B cell (primary cell): ENCODE data around the gene PAN3. TPM values are rescaled to one million over a fixed set of nuclear protein-coding genes. Genes with fewer than 3 reads are reported as not detected.

Source experiments
- ATAC-seq: fragments of 200-7000 bp; cut with Tn5 transposase; one replicate; pipeline ENCODE4 v1.10.0; 2021; ENCODE audit warnings: low read depth, mild to moderate bottlenecking, moderate number of reproducible peaks, moderate library complexity
- CTCF ChIA-PET: fragments of 350-600 bp; sonication (Branson Sonifier 250); formaldehyde crosslinking; loops from one replicate; lab custom pipeline; 2021; ENCODE audit warnings: antibody characterized with exemption, inconsistent platforms; lab: Charles Lee
- POLR2A ChIA-PET: fragments of 350-600 bp; sonication (Branson Sonifier 250); formaldehyde crosslinking; loops from one replicate; lab custom pipeline; 2021; ENCODE audit warnings: antibody characterized with exemption; lab: Charles Lee
- DNase-seq: peaks from one replicate; pipeline ENCODE4 v3.0.0; 2013
- H2AFZ ChIP-seq: 2 replicates; pipeline ENCODE4 v1.6.1; 2012; ENCODE audit warnings: mild to moderate bottlenecking, low read depth, low read length; ENCODE audit not compliant: insufficient read depth, poor library complexity, severe bottlenecking
- H3K27ac ChIP-seq, 2 donors: 1 replicate in 1 of 2; 2 replicates in 1 of 2; pipeline ENCODE4 v1.5.1; 2012 to 2013; ENCODE audit warnings: low read length in 2 of 2, mild to moderate bottlenecking in 2 of 2, moderate library complexity in 1 of 2
- H3K27me3 ChIP-seq, 4 experiments: fragments of 200-600 bp in 1 of 4; sonication (generic) in 1 of 4; replicated peaks in 1 of 4; 1 replicate in 2 of 4; 2 replicates in 2 of 4; pipeline versions ENCODE4 v1.6.1 to v1.7.0; 2013 to 2016; ENCODE audit warnings: low read length in 3 of 4, mild to moderate bottlenecking in 2 of 4, mixed read lengths in 1 of 4, moderate library complexity in 1 of 4; ENCODE audit not compliant: insufficient read depth in 4 of 4, control insufficient read depth in 3 of 4; ENCODE audit errors: control extremely low read depth in 1 of 4
- H3K36me3 ChIP-seq, 2 experiments: replicated peaks in 1 of 2; 1 replicate in 1 of 2; 2 replicates in 1 of 2; pipeline versions ENCODE4 v1.6.1 to v1.7.1; 2013; ENCODE audit warnings: low read length in 1 of 2; ENCODE audit not compliant: insufficient read depth in 2 of 2, control insufficient read depth in 1 of 2; ENCODE audit errors: control extremely low read depth in 1 of 2, extremely low read depth in 1 of 2
- H3K4me1 ChIP-seq, 2 donors: fragments of 200-600 bp in 1 of 2; sonication (generic) in 1 of 2; 1 replicate in 1 of 2; 2 replicates in 1 of 2; pipeline versions ENCODE4 v1.5.1 to v1.6.1; 2013 to 2017; ENCODE audit warnings: low read length in 2 of 2; ENCODE audit not compliant: control insufficient read depth in 2 of 2, insufficient read depth in 2 of 2
- H3K4me2 ChIP-seq: replicated peaks from 2 replicates; pipeline ENCODE3; 2012; ENCODE audit warnings: mild to moderate bottlenecking, low read depth, low read length; ENCODE audit not compliant: poor library complexity, severe bottlenecking
- H3K4me3 ChIP-seq, 5 experiments: fragments of 200-600 bp in 1 of 5; sonication (generic) in 1 of 5; 1 replicate in 3 of 5; 2 replicates in 2 of 5; pipeline versions ENCODE4 v1.5.1 to v1.7.0; 2011 to 2016; ENCODE audit warnings: low read length in 4 of 5, mild to moderate bottlenecking in 4 of 5, low read depth in 2 of 5, control low read depth in 1 of 5, moderate library complexity in 1 of 5; ENCODE audit not compliant: insufficient read depth in 1 of 5; ENCODE audit errors: control extremely low read depth in 1 of 5, extremely low read depth in 1 of 5
- H3K79me2 ChIP-seq: fragments of 200-600 bp; sonication (generic); one replicate; pipeline ENCODE4 v1.6.0; 2016; ENCODE audit warnings: low read length; ENCODE audit not compliant: control insufficient read depth, insufficient read depth
- H3K9ac ChIP-seq: fragments of 200-600 bp; sonication (generic); 2 replicates; pipeline ENCODE4 v1.6.1; 2017; ENCODE audit warnings: mild to moderate bottlenecking, low read length, moderate library complexity
- H3K9me3 ChIP-seq, 3 donors: one replicate each; pipeline versions ENCODE4 v1.6.1 to v1.7.1; 2013; ENCODE audit warnings: low read length in 2 of 3; ENCODE audit not compliant: control insufficient read depth in 2 of 3, insufficient read depth in 1 of 3; ENCODE audit errors: control extremely low read depth in 1 of 3
- H4K20me1 ChIP-seq: 2 replicates; pipeline ENCODE4 v1.6.0; 2012; ENCODE audit warnings: mild to moderate bottlenecking, low read length; ENCODE audit not compliant: insufficient read depth, control insufficient read depth, poor library complexity, severe bottlenecking
- H3K27ac Mint-ChIP-seq: one replicate; pipeline ENCODE4 v1.8.0; 2021; ENCODE audit warnings: mixed read lengths
- H3K27me3 Mint-ChIP-seq: one replicate; pipeline ENCODE4 v1.8.0; 2021; ENCODE audit warnings: mixed read lengths
- H3K4me1 Mint-ChIP-seq: one replicate; pipeline ENCODE4 v1.8.0; 2021; ENCODE audit warnings: mixed read lengths
- H3K4me3 Mint-ChIP-seq: one replicate; pipeline ENCODE4 v1.8.0; 2021; ENCODE audit warnings: mixed read lengths
- H3K9me3 Mint-ChIP-seq: one replicate; pipeline ENCODE4 v1.8.0; 2022; ENCODE audit warnings: mixed read lengths; ENCODE audit not compliant: insufficient read depth
- CTCF ChIP-seq: fragments of 200-600 bp; IDR thresholded peaks from one replicate; pipeline ENCODE4 v1.8.0; 2022; ENCODE audit warnings: antibody characterized with exemption, mild to moderate bottlenecking
- EZH2 ChIP-seq: IDR thresholded peaks from 2 replicates; pipeline ENCODE4 v1.6.1; 2012; ENCODE audit warnings: borderline replicate concordance, low read depth, mild to moderate bottlenecking, moderate library complexity, low read length; ENCODE audit not compliant: insufficient read depth, poor library complexity, severe bottlenecking
- WGBS: methylation state at CpG from one replicate; pipeline ENCODE4 v1.1.5; 2013; ENCODE audit warnings: missing lambda C conversion rate; ENCODE audit not compliant: insufficient coverage; 5-methylcytosine and 5-hydroxymethylcytosine counted together
- intact Hi-C: fragments of 100-400 bp; cut with micrococcal nuclease; formaldehyde crosslinking; loops from one replicate; pipeline ENCODE4 v1.10.0; 2022
- polyA plus RNA-seq: library from polyadenylated mRNA; depleted of rRNA; stranded (reverse); fragments of >200 nt; gene quantifications from 2 replicates; pipeline ENCODE4 v1.2.3, GENCODE V29; 2012
- total RNA-seq, 2 donors: library from RNA; stranded (reverse); fragments of 120-200 nt in 1 of 2; gene quantifications; 1 replicate in 1 of 2; 2 replicates in 1 of 2; pipeline versions ENCODE4 v1.2.3 to v1.2.4, GENCODE V29; 2013 to 2022

PAN3 gene
- total and polyA plus RNA-seq, 2 donors (not counting 1 experiment from before 2014, with no cell fraction given) = 23.4 to 117 TPM

- Mint-ChIP-seq H3K4me1 (peaks cover 5% of the 10 kb centered on the region), H3K4me3 (no peak overlapping the region), H3K9me3 (no peaks in the 10 kb centered on the region), H3K27me3 (no peaks in the 10 kb centered on the region), H3K27ac (no peak overlapping the region)
- H3K4me3 ChIP-seq = no peak overlapping the region
- POLR2A ChIA-PET = no interaction called here
- H3K36me3 ChIP-seq = no peaks in the 10 kb centered on the region
- no peaks in the 10 kb centered on the region for H3K27me3 ChIP-seq
- no peak for DNase-seq
- no peaks in the 10 kb centered on the region for H4K20me1 ChIP-seq
- no peak overlapping the region for H3K4me2 ChIP-seq
- no peak overlapping the region for H3K27ac ChIP-seq
- no peak for TF ChIP-seq EZH2
- TF ChIP-seq CTCF = no peak
- 98% methylated on average over 9 of the region's 14 CpGs for WGBS
- ATAC-seq = no peak
- no peaks in the 10 kb centered on the region for H3K79me2 ChIP-seq
- no peaks in the 10 kb centered on the region for H3K9me3 ChIP-seq
- H3K4me1 ChIP-seq = peaks cover 10 to 12% of the 10 kb centered on the region in 2 donors
- H3K9ac ChIP-seq = no peak overlapping the region
- CTCF ChIA-PET = interaction anchor here (1.5 kb wide), 1 partner anchor 11 kb away, joined by 3 read pairs; no protein-coding TSS in a partner anchor
- H2AFZ ChIP-seq = no peak overlapping the region
- intact Hi-C loops = no loop called here
Observed at GRCh38 chr13:28327373-28328270, 189.3 kb downstream of the PAN3 start.

GRCh38 chr13:28328271-28328607 lies 189.9 kb downstream of the PAN3 start:
- no peaks in the 10 kb centered on the region for H3K9me3 Mint-ChIP-seq
- intact Hi-C loops = no loop called here
- CTCF ChIA-PET = interaction anchor here (1.5 kb wide), 1 partner anchor 10 kb away, joined by 3 read pairs; no protein-coding TSS in a partner anchor

More at GRCh38 chr13:28328271-28328607, 189.9 kb downstream of the PAN3 start:
- Mint-ChIP-seq H3K27me3 (no peaks in the 10 kb centered on the region), H3K27ac (no peak overlapping the region), H3K4me3 (no peak overlapping the region), H3K4me1 (peaks cover 5% of the 10 kb centered on the region)
- H3K4me3 ChIP-seq = no peak overlapping the region
- 91% methylated on average over 5 of the region's 8 CpGs for whole genome bisulfite sequencing
- H3K27me3 ChIP-seq = no peaks in the 10 kb centered on the region
- TF ChIP-seq CTCF = no peak
- TF ChIP-seq EZH2 = no peak
- DNase-seq (no peak), ATAC-seq (no peak)
- H2AFZ ChIP-seq = no peak overlapping the region
- H4K20me1 ChIP-seq = no peaks in the 10 kb centered on the region
- H3K4me1 ChIP-seq = peaks cover 10 to 12% of the 10 kb centered on the region in 2 donors
- H3K27ac ChIP-seq = no peak overlapping the region
- H3K9ac ChIP-seq = no peak overlapping the region
- H3K9me3 ChIP-seq = no peaks in the 10 kb centered on the region
- POLR2A ChIA-PET = no interaction called here
- no peaks in the 10 kb centered on the region for H3K79me2 ChIP-seq
- no peaks in the 10 kb centered on the region for H3K36me3 ChIP-seq
- H3K4me2 ChIP-seq = no peak overlapping the region
